ENCODE measurements around the gene STK25. TPM values are rescaled to one million over a fixed set of nuclear protein-coding genes. Genes with fewer than 3 reads are reported as not detected.

STK25 gene
- total and polyA plus RNA-seq, 2 of the 8 experiments (the other 6 are each of a cell fraction or from before 2014, with no cell fraction given), result 159 to 546 TPM

DNA sequence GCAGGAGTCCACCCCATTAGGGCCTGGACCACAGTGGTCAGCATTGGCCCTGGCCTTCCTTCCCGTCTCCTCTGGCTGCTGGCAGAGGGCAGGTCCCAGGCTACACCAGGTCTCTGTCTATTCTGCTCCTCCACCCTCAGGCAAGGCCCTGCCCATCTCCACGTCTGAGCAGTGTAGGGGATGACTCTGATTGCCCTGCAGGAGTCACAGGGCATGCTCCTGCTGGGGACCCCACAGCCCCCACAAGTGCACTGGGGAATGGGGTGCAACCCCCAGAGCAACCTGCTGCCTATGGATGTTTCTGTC is 40.0 kb downstream of the STK25 start:
- CTCF ChIA-PET (ENCODE audit: partially characterized antibody), result interaction anchor here (0.6 to 1.7 kb wide), 2 partner anchors 83 to 129 kb away, joined by 3 to 5 read pairs; no protein-coding TSS in a partner anchor
- no peak overlapping the region for H4K91ac ChIP-seq (replicated peaks; ENCODE audit: insufficient read length, low read length)
- H3K4ac ChIP-seq (replicated peaks; ENCODE audit: insufficient read length, low read depth, low read length), result no peak overlapping the region
- H3K27me3 ChIP-seq (replicated peaks in 1 of 4; ENCODE audit: control insufficient read depth in 3 of 4, extremely low read depth in 1 of 4, insufficient read depth in 3 of 4, low read length in 3 of 4), result no peaks in the 10 kb centered on the region
- no peak overlapping the region for H2BK20ac ChIP-seq (ENCODE audit: low read length)
- no peak overlapping the region for H2BK5ac ChIP-seq (ENCODE audit: low read depth, low read length)
- H3K14ac ChIP-seq (ENCODE audit: insufficient read length), result no peak overlapping the region
- H3K18ac ChIP-seq (ENCODE audit: extremely low read depth, low read length), result no peak overlapping the region
- H3K9me3 ChIP-seq (ENCODE audit: insufficient read depth in 2 of 2, low read depth in 1 of 2, low read length in 1 of 2), result no peaks in the 10 kb centered on the region; a peak in 1 of 4 replicates
- H3K79me1 ChIP-seq (ENCODE audit: low read depth, low read length), result no peaks in the 10 kb centered on the region
- TF ChIP-seq CBX5 (IDR thresholded peaks at IDR 0.05; ENCODE audit: low read depth, low read length) (no peak), NRF1 (IDR thresholded peaks at IDR 0.05; ENCODE audit: low read depth, low read length) (no peak), GTF2F1 (IDR thresholded peaks at IDR 0.05; ENCODE audit: borderline replicate concordance, low read depth, low read length) (no peak), CHD1 (IDR thresholded peaks at IDR 0.05; ENCODE audit: low read depth, low read length) (no peak), SIN3A (conservative IDR thresholded peaks at IDR 0.05 in 1 of 2, IDR thresholded peaks at IDR 0.05 in 1 of 2; ENCODE audit: low read depth in 1 of 2, low read length in 2 of 2) (no peak)
- no peak overlapping the region for H4K5ac ChIP-seq (ENCODE audit: insufficient read length, low read depth, low read length)
- H2BK120ac ChIP-seq (replicated peaks; ENCODE audit: low read depth, low read length), result no peak overlapping the region
- no peak overlapping the region for H3K23ac ChIP-seq (ENCODE audit: insufficient read length)
- WGBS, 2 experiments (ENCODE audit: extremely low coverage in 1 of 2, insufficient coverage in 1 of 2, insufficient read length in 1 of 2, insufficient replicate concordance in 2 of 2, low coverage in 1 of 2, low lambda C conversion rate in 2 of 2, missing lambda C conversion rate in 1 of 2), result 71% methylated on average over 2 of the region's 2 CpGs; no CpG with 5 or more reads in 1 of the 2 experiments
- H4K20me1 ChIP-seq (replicated peaks in 1 of 2; ENCODE audit: control insufficient read depth in 1 of 2, insufficient read depth in 2 of 2, low read length in 2 of 2), result no peaks in the 10 kb centered on the region
- FAIRE-seq (no peak), DNase-seq (ENCODE audit: low read depth in 1 of 2, low spot score in 2 of 2) (no peak)
- no peak overlapping the region for H4K8ac ChIP-seq (ENCODE audit: extremely low read depth, insufficient read depth, low read length)
- no peaks in the 10 kb centered on the region for H3K23me2 ChIP-seq (ENCODE audit: low read depth, low read length)
- no peak overlapping the region for H3K27ac ChIP-seq (ENCODE audit: low read depth, low read length)
- no peak overlapping the region for H2BK15ac ChIP-seq (ENCODE audit: low read length)
- no peak overlapping the region for H2AFZ ChIP-seq (ENCODE audit: low read length)
- no peaks in the 10 kb centered on the region for H3K79me2 ChIP-seq (ENCODE audit: control insufficient read depth in 1 of 2, insufficient read depth in 2 of 2, low read length in 2 of 2)
- no peaks in the 10 kb centered on the region for H3K36me3 ChIP-seq (ENCODE audit: control insufficient read depth in 2 of 4, insufficient read depth in 4 of 4, low read length in 3 of 4)
- no peak overlapping the region for H2AK5ac ChIP-seq (ENCODE audit: low read depth, low read length)
- H3K4me3 ChIP-seq (ENCODE audit: extremely low read depth in 1 of 4, insufficient read depth in 2 of 4, low read depth in 3 of 4, low read length in 4 of 4), result no peak overlapping the region
- H3K9ac ChIP-seq (replicated peaks in 1 of 4; ENCODE audit: extremely low read depth in 1 of 4, low read depth in 3 of 4, low read length in 3 of 4), result no peak overlapping the region
- no peak overlapping the region for H3K4me2 ChIP-seq (ENCODE audit: insufficient read depth in 1 of 2, low read depth in 2 of 2, low read length in 2 of 2)
- H3K4me1 ChIP-seq (replicated peaks in 1 of 4; ENCODE audit: control insufficient read depth in 3 of 4, insufficient read depth in 4 of 4, low read length in 3 of 4), result no peaks in the 10 kb centered on the region
- POLR2A ChIA-PET (ENCODE audit: partially characterized antibody), result no interaction called here
- H3K56ac ChIP-seq (replicated peaks; ENCODE audit: insufficient read length, low read depth, low read length), result no peak overlapping the region
- H2BK12ac ChIP-seq (ENCODE audit: low read depth, low read length), result no peak overlapping the region
